ENCODE results near the gene GSTCD.
"Not testable (repeated sequence)": the region's sequence is repeated elsewhere in the genome, so short reads cannot be mapped to it uniquely, and the experiment has no call there.

Gene GSTCD

GRCh38 chr4:105695832-105696231, 12.8 kb upstream of the GSTCD start:
- H3K27me3 ChIP-seq (ENCODE audit: low read depth); H3K4me1 ChIP-seq; H3K9me3 ChIP-seq; H3K4me3 ChIP-seq; in situ Hi-C loops (cut with MboI; ENCODE audit: low sequenced_read_pairs); DNase-seq (ENCODE audit: low spot score in 2 of 2): not testable (repeated sequence)
- H3K36me3 ChIP-seq (replicated peaks): peaks cover 26% of the 10 kb centered on the region

GRCh38 chr4:105698607-105699006, 10.0 kb upstream of the GSTCD start:
- no peak for DNase-seq (ENCODE audit: low spot score in 2 of 2)
- no peak overlapping the region for H3K4me3 ChIP-seq
- no peaks in the 10 kb centered on the region for H3K27me3 ChIP-seq (ENCODE audit: low read depth)
- no peaks in the 10 kb centered on the region for H3K9me3 ChIP-seq
- 0 out of 2 replicates have a peak, but pooled peaks cover 3% of the 10 kb centered on the region for H3K4me1 ChIP-seq
- in situ Hi-C loops (cut with MboI; ENCODE audit: low sequenced_read_pairs): no loop called here
- peaks cover 17% of the 10 kb centered on the region; the same call in 1 of the 2 replicates for H3K36me3 ChIP-seq (replicated peaks)

- H3K36me3 ChIP-seq (replicated peaks): no peaks in the 10 kb centered on the region
- no peaks in the 10 kb centered on the region for H3K9me3 ChIP-seq
- peak overlapping the region; percentile 90 for H3K4me3 ChIP-seq
- DNase-seq (ENCODE audit: low spot score in 2 of 2): no peak
- no peaks in the 10 kb centered on the region for H3K27me3 ChIP-seq (ENCODE audit: low read depth)
- in situ Hi-C loops (cut with MboI; ENCODE audit: low sequenced_read_pairs): no loop called here
- H3K4me1 ChIP-seq: peaks cover 6% of the 10 kb centered on the region
Observed at GRCh38 chr4:105707782-105708180, 803 bp upstream of the GSTCD start.

GRCh38 chr4:105709081-105709450, 482 bp downstream of the GSTCD start:
- DNase-seq (ENCODE audit: low spot score in 2 of 2): peak; percentile 40 to 52
- Histone ChIP-seq H3K36me3 (replicated peaks) (no peaks in the 10 kb centered on the region), H3K4me3 (peak overlapping the region; percentile 90), H3K9me3 (no peaks in the 10 kb centered on the region), H3K27me3 (ENCODE audit: low read depth) (no peaks in the 10 kb centered on the region), H3K4me1 (peaks cover 6% of the 10 kb centered on the region)
- in situ Hi-C loops (cut with MboI; ENCODE audit: low sequenced_read_pairs): no loop called here

GRCh38 chr4:105710012-105710600, 1.5 kb downstream of the GSTCD start:
- H3K4me3 ChIP-seq: peak overlapping the region; percentile 90
- no peaks in the 10 kb centered on the region for H3K27me3 ChIP-seq (ENCODE audit: low read depth)
- in situ Hi-C loops (cut with MboI; ENCODE audit: low sequenced_read_pairs): no loop called here
- no peaks in the 10 kb centered on the region for H3K36me3 ChIP-seq (replicated peaks)
- no peaks in the 10 kb centered on the region for H3K9me3 ChIP-seq
- H3K4me1 ChIP-seq: peaks cover 10% of the 10 kb centered on the region
- DNase-seq (ENCODE audit: low spot score in 2 of 2): peak in 1 of 2 experiments; percentile 41

- no peaks in the 10 kb centered on the region for H3K27me3 ChIP-seq (ENCODE audit: low read depth)
- peaks cover 10% of the 10 kb centered on the region for H3K4me1 ChIP-seq
- in situ Hi-C loops (cut with MboI; ENCODE audit: low sequenced_read_pairs): no loop called here
- H3K9me3 ChIP-seq: no peaks in the 10 kb centered on the region
- no peaks in the 10 kb centered on the region for H3K36me3 ChIP-seq (replicated peaks)
- peak; percentile 41 to 83 for DNase-seq (ENCODE audit: low spot score in 2 of 2)
- peak overlapping the region; percentile 90 for H3K4me3 ChIP-seq
Observed at GRCh38 chr4:105710678-105711077, 2.1 kb downstream of the GSTCD start.

GRCh38 chr4:105712766-105713165, 4.2 kb downstream of the GSTCD start:
- Histone ChIP-seq H3K4me1 (peaks cover 4% of the 10 kb centered on the region; the same call in 1 of the 2 replicates), H3K4me3 (no peak overlapping the region), H3K27me3 (ENCODE audit: low read depth) (no peaks in the 10 kb centered on the region), H3K36me3 (replicated peaks) (0 out of 2 replicates have a peak, but pooled peaks cover 3% of the 10 kb centered on the region), H3K9me3 (no peaks in the 10 kb centered on the region)
- no peak for DNase-seq (ENCODE audit: low spot score in 2 of 2)
- in situ Hi-C loops (cut with MboI; ENCODE audit: low sequenced_read_pairs): no loop called here

GRCh38 chr4:105714071-105714521, 5.5 kb downstream of the GSTCD start:
- Histone ChIP-seq H3K9me3 (no peaks in the 10 kb centered on the region), H3K36me3 (replicated peaks) (peaks cover 4% of the 10 kb centered on the region; the same call in 1 of the 2 replicates), H3K4me3 (no peak overlapping the region), H3K27me3 (ENCODE audit: low read depth) (no peaks in the 10 kb centered on the region), H3K4me1 (peaks cover 4% of the 10 kb centered on the region; the same call in 1 of the 2 replicates)
- in situ Hi-C loops (cut with MboI; ENCODE audit: low sequenced_read_pairs): no loop called here
- DNase-seq (ENCODE audit: low spot score in 2 of 2): no peak

- in situ Hi-C loops (cut with MboI; ENCODE audit: low sequenced_read_pairs): no loop called here
- no peak for DNase-seq (ENCODE audit: low spot score in 2 of 2)
- Histone ChIP-seq H3K27me3 (ENCODE audit: low read depth) (no peaks in the 10 kb centered on the region), H3K4me1 (peaks cover 4% of the 10 kb centered on the region; the same call in 1 of the 2 replicates), H3K36me3 (replicated peaks) (peaks cover 9% of the 10 kb centered on the region), H3K9me3 (no peaks in the 10 kb centered on the region), H3K4me3 (no peak overlapping the region)
Observed at GRCh38 chr4:105714932-105715331, 6.3 kb downstream of the GSTCD start.

- Histone ChIP-seq H3K4me1 (peaks cover 4% of the 10 kb centered on the region; the same call in 1 of the 2 replicates), H3K9me3 (no peaks in the 10 kb centered on the region), H3K36me3 (replicated peaks) (peaks cover 9% of the 10 kb centered on the region), H3K4me3 (no peak overlapping the region), H3K27me3 (ENCODE audit: low read depth) (no peaks in the 10 kb centered on the region)
- peak in 1 of 2 experiments; percentile 56 for DNase-seq (ENCODE audit: low spot score in 2 of 2)
- in situ Hi-C loops (cut with MboI; ENCODE audit: low sequenced_read_pairs): no loop called here
Observed at GRCh38 chr4:105715692-105716278, 7.2 kb downstream of the GSTCD start.

- Histone ChIP-seq H3K27me3 (ENCODE audit: low read depth) (no peaks in the 10 kb centered on the region), H3K4me1 (peaks cover 6% of the 10 kb centered on the region; the same call in 1 of the 2 replicates), H3K36me3 (replicated peaks) (peaks cover 20% of the 10 kb centered on the region), H3K9me3 (no peaks in the 10 kb centered on the region), H3K4me3 (no peak overlapping the region)
- DNase-seq (ENCODE audit: low spot score in 2 of 2): no peak
- in situ Hi-C loops (cut with MboI; ENCODE audit: low sequenced_read_pairs): no loop called here
Observed at GRCh38 chr4:105719204-105719603, 10.6 kb downstream of the GSTCD start.

- Histone ChIP-seq H3K4me1 (peaks cover 2% of the 10 kb centered on the region; the same call in 1 of the 2 replicates), H3K9me3 (no peaks in the 10 kb centered on the region), H3K36me3 (replicated peaks) (peaks cover 34% of the 10 kb centered on the region), H3K27me3 (ENCODE audit: low read depth) (no peaks in the 10 kb centered on the region), H3K4me3 (no peak overlapping the region)
- in situ Hi-C loops (cut with MboI; ENCODE audit: low sequenced_read_pairs): no loop called here
- DNase-seq (ENCODE audit: low spot score in 2 of 2): no peak
Observed at GRCh38 chr4:105725623-105726022, 17.0 kb downstream of the GSTCD start.

- H3K27me3 ChIP-seq (ENCODE audit: low read depth); H3K4me1 ChIP-seq; DNase-seq (ENCODE audit: low spot score in 2 of 2); in situ Hi-C loops (cut with MboI; ENCODE audit: low sequenced_read_pairs); H3K4me3 ChIP-seq; H3K9me3 ChIP-seq: not testable (repeated sequence)
- H3K36me3 ChIP-seq (replicated peaks): peaks cover 29% of the 10 kb centered on the region
Observed at GRCh38 chr4:105729895-105730294, 21.3 kb downstream of the GSTCD start.

GRCh38 chr4:105735217-105735616, 26.6 kb downstream of the GSTCD start:
- H3K9me3 ChIP-seq; H3K27me3 ChIP-seq (ENCODE audit: low read depth); DNase-seq (ENCODE audit: low spot score in 2 of 2); H3K4me1 ChIP-seq; H3K4me3 ChIP-seq; in situ Hi-C loops (cut with MboI; ENCODE audit: low sequenced_read_pairs): not testable (repeated sequence)
- H3K36me3 ChIP-seq (replicated peaks): peaks cover 14% of the 10 kb centered on the region
